Hepatocyte (in vitro differentiated cells): ENCODE data around the gene NOTCH1.

Source experiments
- CTCF ChIP-seq: fragments of 200-600 bp; sonication (generic); IDR thresholded peaks from 2 replicates; pipeline ENCODE4 v1.5.1; 2016; ENCODE audit warnings: antibody characterized with exemption, mild to moderate bottlenecking; ENCODE audit not compliant: poor library complexity
- EZH2 ChIP-seq: fragments of 200-600 bp; sonication (generic); IDR thresholded peaks from 2 replicates; pipeline ENCODE4 v1.6.1; 2016; ENCODE audit warnings: antibody characterized with exemption, mild to moderate bottlenecking, borderline replicate concordance
- EZH2phosphoT487 ChIP-seq: fragments of 200-600 bp; sonication (generic); IDR thresholded peaks from one replicate; pipeline ENCODE4 v1.6.1; 2018; ENCODE audit warnings: antibody characterized with exemption, mild to moderate bottlenecking, low read depth, moderate library complexity; ENCODE audit not compliant: unreplicated experiment, severe bottlenecking

- TF ChIP-seq CTCF (no peak), EZH2 (no peak), EZH2phosphoT487 (no peak)
These were observed 31.7 kb downstream of the NOTCH1 start for GRCh38 chr9:136514022-136514714.
